Stimulated activated CD4-positive, alpha-beta T cell treated with anti-CD3 and anti-CD28 coated beads, Interleukin-4, amount 100 ng/mL, for 48 hours (primary cell): ENCODE measurements around the gene APOD.
"Not testable (repeated sequence)": the region's sequence is repeated elsewhere in the genome, so short reads cannot be mapped to it uniquely, and the experiment has no call there.

Experiments
- DNase-seq, 2 donors: peaks; one replicate each; pipeline ENCODE4 v3.0.0-alpha.2; 2020; ENCODE audit warnings: low read depth in 2 of 2

APOD gene

GRCh38 chr3:195583831-195584542, at the start of gene APOD:
TSS of gene APOD (minus strand) at chr3:195583940. CDS start at chr3:195579461, 4,479 bp downstream.
- no peak for DNase-seq

DNA sequence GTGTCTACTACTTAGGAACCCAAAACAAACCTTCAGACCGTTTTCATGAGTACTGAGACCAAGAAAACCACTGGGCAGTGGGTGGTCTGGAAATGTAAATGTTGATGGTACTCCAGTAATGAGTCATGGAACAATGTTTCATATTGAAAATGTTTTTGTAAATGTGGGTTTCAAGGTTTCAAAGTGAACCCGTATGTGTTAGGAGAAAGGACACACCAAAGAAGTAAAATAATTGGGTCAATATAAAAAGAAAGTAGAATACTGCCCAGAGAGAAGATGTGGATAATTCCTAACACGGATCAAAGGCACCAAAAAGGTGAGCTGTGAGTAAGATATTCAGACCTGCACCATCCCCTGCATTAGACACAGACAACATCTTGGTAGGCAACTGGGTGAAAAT, 49.6 kb upstream of the APOD start:
- not testable (repeated sequence) for DNase-seq

DNA sequence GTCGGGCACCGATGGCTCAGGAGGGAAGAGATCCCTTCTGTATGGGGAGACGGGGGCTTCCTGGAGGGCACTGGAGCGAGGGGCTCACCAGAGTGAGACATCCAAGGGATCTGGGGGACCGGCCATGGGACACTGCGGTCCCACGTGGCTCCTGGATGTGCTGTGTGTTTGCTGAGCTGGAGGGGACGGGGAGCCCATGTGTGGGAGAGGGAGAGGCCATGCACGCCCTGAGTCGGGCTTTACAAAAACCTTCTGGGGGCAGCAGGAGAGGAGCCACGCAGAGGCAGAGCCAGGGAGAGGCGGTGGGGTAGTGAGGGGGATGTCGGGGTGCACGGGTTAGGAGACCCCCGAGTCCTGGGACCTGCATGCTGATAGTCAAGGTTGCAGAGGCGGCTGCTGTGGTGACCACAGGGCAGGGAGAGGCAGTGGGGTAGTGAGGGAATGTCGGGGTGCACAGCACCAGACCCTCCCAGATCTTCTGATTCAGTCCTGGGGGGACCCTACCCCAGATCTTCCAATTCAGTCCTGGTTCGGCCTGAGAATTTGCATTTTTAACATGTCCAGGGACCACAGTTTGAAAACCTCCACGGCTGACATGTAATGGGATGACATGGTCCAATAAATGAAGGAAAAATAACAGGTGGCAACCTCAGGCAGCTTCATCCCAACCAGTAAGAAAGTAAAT, 48.9 kb upstream of the APOD start:
- not testable (repeated sequence) for DNase-seq

DNA sequence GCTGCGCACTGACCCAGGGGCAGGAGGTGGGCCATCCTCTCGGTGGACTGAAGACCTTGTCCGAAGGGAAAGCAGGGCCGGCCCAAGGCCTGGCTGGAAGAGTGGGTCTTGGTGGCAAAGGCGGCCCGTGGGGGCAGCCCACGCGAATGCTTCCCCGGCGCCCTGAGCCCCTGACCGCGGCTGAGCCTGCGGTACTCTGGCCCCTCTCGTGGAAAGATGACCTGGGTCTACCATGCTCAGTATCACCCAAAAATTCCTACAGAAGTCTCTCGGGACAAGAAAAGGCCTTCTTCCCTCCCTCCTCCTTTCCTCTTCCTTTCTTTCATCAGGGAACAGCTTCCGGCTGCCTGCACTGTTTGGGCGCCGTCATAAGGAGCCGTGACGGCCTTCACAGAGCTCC, 48.3 kb upstream of the APOD start:
- DNase-seq = not testable (repeated sequence)

GRCh38 chr3:195630938-195631495, 47.3 kb upstream of the APOD start:
- not testable (repeated sequence) for DNase-seq

DNA sequence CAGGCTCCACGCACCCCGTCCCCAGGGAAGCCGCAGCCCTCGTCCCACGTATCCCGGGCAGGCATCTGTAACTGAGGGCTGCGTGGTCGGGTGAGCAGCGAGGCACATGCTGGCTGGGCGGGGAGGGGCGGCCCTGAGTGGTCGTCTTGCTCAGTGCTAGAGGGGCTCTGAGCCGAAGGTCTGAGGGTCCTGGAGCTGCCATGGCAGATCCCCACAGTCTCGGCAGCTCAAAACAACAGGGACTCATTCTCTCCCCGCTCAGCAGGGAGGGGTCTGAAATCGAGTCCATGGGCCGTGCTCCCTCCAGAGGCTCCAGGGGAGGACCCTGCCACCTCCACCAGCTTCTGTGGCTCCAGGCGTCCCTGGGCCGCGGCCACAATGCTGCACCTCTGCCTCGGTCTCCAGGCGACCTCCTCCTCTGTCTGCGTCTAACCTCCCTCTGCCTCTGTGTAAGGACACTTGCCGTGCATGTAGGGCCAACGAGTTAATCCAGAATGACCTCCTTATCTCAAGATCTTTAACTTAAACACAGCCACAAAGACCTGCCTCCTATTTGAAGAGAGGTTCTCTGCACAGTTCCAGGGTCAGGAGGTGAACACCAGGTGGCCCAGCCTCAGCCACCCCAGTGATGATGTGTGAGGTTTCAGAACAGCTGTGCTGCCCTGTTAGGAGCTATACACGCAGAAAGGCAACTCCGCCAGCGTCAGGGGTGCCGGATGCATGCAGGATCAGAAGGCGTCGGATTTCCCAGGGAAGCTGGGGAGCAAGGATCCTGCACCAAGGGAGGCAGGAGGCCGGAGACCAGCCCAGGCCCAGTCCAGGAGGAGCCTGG, 46.6 kb upstream of the APOD start:
- not testable (repeated sequence) for DNase-seq

DNA sequence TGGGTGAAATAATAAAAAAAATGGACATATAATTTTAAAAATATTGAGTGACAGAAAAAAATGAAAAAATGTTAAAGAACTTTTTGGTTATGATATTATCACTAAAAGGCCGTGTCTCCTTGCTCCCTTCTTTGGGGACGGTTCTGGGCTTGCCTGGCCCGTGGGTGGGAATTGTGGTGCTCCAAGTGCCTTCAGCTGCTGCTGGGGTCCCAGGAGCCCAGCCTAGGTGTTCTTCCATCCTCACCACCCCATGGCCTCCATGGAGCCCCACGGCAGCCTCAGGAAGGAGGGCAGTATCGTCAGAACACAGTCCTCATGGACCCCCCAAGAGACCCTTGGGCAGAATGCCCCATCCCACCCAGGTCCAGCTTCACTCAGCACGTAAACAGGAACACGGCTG, 45.9 kb upstream of the APOD start:
- not testable (repeated sequence) for DNase-seq

DNA sequence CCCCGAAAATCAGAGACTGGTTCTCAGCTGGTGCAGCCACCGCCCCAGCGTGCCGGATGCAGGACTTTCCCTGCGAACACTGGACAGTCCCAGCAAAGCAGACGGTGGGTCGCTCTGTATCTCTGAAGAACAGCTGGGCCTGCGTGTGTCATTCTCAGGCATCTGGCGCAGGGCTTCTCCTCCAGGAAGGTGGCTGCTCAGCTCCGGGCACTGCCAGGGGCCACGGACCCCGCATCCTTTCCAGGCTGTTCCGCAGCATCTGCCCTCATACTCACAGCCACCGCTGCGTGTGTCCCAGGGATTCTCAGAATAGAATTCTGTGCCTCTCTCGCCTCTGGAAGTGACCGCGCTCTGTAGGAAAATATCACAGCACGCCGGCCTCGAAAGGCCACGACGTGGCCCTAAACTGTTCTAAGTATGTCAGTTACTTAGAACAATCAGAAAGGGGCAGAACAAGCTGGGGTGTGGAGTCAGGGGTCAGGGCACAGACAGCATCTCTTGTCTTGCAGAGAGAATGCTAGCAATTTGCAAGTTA, 44.7 kb upstream of the APOD start:
- not testable (repeated sequence) for DNase-seq

DNA sequence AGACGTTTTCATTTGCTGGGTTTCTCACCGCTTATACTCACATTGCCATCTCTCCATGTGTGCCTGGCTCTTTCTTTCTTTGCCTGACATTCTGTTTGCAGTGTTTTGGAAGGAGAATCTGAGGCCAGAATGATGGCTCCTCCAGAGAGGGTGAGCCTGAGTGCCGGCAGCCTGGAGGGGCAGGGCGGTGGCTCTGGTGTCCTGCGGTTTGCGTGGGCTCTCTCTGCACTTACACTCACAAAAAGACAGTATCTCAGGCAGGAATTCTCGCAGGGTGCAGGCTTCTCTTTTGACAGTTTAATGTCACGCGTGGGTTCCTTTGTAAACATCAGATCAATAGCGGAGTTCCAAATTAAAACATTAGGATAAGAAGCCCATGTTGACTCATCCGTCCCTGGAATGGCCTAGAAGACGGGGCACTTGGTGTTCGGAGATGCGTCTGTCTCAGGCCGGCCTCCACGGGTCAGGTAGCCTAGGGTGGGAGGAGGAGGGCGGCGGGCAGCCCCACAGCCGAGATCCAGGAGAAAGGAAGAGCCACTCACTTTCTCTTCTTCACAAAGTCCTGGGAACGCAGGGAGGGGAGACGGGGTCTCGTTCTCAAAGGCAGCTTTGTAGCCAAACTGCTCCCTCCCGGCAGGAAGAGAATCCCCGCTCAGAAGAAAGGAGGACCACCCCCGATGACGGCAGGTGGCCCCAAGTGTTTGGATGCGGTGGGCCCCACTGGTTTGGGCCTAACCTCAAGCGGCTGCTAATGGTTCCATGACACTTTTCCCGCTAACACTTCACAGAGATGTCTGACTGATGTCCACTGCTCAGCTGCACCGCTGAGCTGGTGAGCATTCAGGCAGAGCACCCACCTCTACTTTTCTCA, 44.0 kb upstream of the APOD start:
- not testable (repeated sequence) for DNase-seq

- not testable (repeated sequence) for DNase-seq
Measured at GRCh38 chr3:195624603-195625560, 41.1 kb upstream of the APOD start.

- not testable (repeated sequence) for DNase-seq
Measured at GRCh38 chr3:195624171-195624570, 40.4 kb upstream of the APOD start.

DNA sequence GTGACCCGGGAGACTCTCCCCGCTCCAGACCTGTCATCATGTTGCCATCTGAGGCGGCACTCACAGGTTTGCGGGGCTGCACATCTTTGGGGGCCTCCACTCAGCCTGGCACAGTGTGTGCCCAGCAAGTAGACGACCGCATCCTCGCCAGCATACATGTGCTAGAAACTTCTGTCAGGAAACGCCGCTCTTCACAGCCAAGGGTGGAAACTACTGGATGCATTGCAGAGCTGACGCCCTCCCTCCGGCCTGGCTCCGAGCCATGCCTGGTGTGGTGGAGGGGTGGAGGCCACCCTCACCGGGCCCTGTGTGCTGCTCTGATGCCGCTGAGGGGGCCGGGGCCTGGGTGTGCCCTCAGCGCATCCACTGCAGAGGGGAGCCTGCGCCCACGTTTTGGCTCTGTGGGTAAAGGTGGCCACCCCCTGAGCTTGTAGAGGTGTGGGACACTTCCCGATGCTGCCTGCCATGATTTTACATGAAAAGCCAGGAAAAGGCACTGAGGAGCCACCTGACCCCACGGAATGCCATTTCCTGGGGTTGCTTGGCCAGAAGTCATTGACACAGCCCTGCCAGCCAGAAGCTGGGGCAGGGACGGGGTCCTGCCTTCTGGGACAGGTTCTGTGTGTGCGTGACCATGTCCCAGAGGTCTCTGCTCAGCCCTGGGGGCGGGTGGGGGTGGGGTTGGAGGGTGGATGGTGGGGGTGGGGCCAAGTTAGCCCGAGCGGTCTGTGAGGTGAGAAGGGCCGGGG, 39.7 kb upstream of the APOD start:
- not testable (repeated sequence) for DNase-seq

- not testable (repeated sequence) for DNase-seq
Measured at GRCh38 chr3:195622523-195623170, 38.9 kb upstream of the APOD start.

DNA sequence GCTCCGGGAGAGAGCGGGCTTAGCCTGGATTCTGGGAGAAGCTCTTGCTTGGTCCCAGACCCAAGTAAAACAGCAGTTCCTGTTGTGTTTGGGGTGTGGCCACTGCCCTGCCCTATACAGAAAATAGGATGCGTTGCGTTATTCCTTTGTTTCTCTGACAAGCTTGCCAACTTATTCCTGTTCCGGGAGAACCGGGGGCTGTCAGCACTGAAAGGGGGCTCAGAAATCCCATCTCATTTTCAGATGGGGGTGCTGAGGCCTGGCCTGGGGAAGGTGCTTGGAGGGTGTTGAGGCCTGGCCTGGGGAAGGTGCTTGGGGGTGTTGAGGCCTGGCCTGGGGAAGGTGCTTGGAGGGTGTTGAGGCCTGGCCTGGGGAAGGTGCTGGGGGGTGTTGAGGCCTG, 38.3 kb upstream of the APOD start:
- not testable (repeated sequence) for DNase-seq

GRCh38 chr3:195621095-195621494, 37.4 kb upstream of the APOD start:
- not testable (repeated sequence) for DNase-seq

DNA sequence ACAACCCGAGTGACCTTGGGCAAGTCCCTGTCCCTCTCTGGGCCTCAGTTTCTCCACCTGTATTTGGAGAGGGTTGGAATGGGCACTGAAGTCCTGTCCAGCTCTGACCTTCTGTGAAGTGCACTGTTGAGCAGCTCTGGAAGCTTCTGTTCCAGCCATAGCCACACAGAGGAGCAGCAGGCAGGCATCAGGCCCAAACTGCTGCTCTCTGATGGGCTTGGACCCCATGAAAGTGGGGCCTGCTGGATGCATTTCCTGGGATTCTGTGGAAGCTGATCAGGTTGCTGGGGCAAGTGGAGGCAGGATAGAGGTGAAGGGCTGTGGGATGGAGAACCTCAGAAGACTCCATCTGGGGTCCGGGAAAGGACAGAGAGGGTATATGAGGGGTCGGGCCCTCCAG, 36.7 kb upstream of the APOD start:
- DNase-seq = not testable (repeated sequence)

DNA sequence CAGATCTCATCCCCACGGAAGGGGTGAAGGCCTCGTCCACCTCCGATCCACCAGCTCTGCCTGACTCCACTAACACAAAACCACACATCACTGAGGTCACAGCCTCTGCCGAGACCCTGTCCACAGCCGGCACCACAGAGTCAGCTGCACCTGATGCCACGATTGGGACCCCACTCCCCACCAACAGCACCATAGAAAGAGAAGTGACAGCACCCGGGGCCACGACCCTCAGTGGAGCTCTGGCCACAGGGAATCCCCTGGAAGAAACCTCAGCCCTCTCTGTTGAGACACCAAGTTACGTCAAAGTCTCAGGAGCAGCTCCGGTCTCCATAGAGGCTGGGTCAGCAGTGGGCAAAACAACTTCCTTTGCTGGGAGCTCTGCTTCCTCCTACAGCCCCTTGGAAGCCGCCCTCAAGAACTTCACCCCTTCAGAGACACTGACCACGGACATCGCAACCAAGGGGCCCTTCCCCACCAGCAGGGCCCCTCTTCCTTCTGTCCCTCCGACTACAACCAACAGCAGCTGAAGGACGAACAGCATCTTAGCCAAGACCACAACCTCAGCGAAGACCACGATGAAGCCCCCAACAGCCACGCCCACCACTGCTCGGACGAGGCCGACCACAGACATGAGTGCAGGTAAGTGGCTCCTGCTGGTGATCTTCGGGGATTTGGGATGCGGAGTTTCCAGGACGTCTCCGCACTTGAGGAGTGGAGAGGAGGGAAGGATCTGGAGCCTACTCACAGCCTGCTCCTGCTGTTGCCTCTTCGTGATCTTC, 36.0 kb upstream of the APOD start:
- not testable (repeated sequence) for DNase-seq
